Measurements from ENCODE around the gene UXS1. TPM values are rescaled to one million over a fixed set of nuclear protein-coding genes. Genes with fewer than 3 reads are reported as not detected.

Gene UXS1
- total and polyA plus RNA-seq, 7 donors: 8.4 to 59.8 (median 21.3) TPM

- peaks cover 0 to 40% (median 20%) of the 10 kb centered on the region in 4 donors for H3K4me1 ChIP-seq
- peaks cover 7 to 16% (median 10%) of the 10 kb centered on the region in 4 donors for H3K36me3 ChIP-seq
- H3K27me3 ChIP-seq: no peaks in the 10 kb centered on the region
- intact Hi-C loops (cut with DNase I): no loop called here
- no peak for TF ChIP-seq POLR2A (IDR thresholded peaks at IDR 0.05)
- no peak for TF ChIP-seq EP300 (IDR thresholded peaks at IDR 0.05)
- TF ChIP-seq CTCF (IDR thresholded peaks at IDR 0.05): peak in 2 of 4 experiments; percentile 23 to 27
- no peak for TF ChIP-seq POLR2AphosphoS5 (IDR thresholded peaks at IDR 0.05)
- WGBS, 2 donors: 79 to 81% methylated on average over 6 of the region's 6 CpGs
- no peaks in the 10 kb centered on the region for H3K9me3 ChIP-seq
- no peak overlapping the region for H3K27ac ChIP-seq
- no peak for DNase-seq
- no peak overlapping the region for H3K4me3 ChIP-seq
Observed at GRCh38 chr2:106108351-106108750, 85.8 kb downstream of the UXS1 start.

GRCh38 chr2:106107509-106108131 is 86.5 kb downstream of the UXS1 start:
- peaks cover 7 to 16% (median 10%) of the 10 kb centered on the region in 4 donors for H3K36me3 ChIP-seq
- TF ChIP-seq EP300 (IDR thresholded peaks at IDR 0.05) (no peak), POLR2AphosphoS5 (IDR thresholded peaks at IDR 0.05) (no peak), CTCF (IDR thresholded peaks at IDR 0.05) (no peak), POLR2A (IDR thresholded peaks at IDR 0.05) (no peak)
- WGBS, 2 donors: 79 to 84% methylated on average over 14 of the region's 14 CpGs
- no peaks in the 10 kb centered on the region for H3K27me3 ChIP-seq
- intact Hi-C loops (cut with DNase I): no loop called here
- no peak for DNase-seq
- no peaks in the 10 kb centered on the region for H3K9me3 ChIP-seq
- no peak overlapping the region for H3K27ac ChIP-seq
- peaks cover 0 to 40% (median 20%) of the 10 kb centered on the region in 4 donors for H3K4me1 ChIP-seq
- H3K4me3 ChIP-seq: no peak overlapping the region

- H3K27me3 ChIP-seq: no peaks in the 10 kb centered on the region
- no peak overlapping the region for H3K27ac ChIP-seq
- peaks cover 3 to 9% (median 7%) of the 10 kb centered on the region in 4 donors for H3K36me3 ChIP-seq
- no peak for DNase-seq
- no peak overlapping the region for H3K4me3 ChIP-seq
- peaks cover 0 to 40% (median 20%) of the 10 kb centered on the region in 4 donors for H3K4me1 ChIP-seq
- TF ChIP-seq EP300 (IDR thresholded peaks at IDR 0.05) (no peak), POLR2A (IDR thresholded peaks at IDR 0.05) (no peak), CTCF (IDR thresholded peaks at IDR 0.05) (no peak), POLR2AphosphoS5 (IDR thresholded peaks at IDR 0.05) (no peak)
- H3K9me3 ChIP-seq: no peaks in the 10 kb centered on the region
- 83 to 91% methylated on average over 12 of the region's 12 CpGs for WGBS, 2 donors
- intact Hi-C loops (cut with DNase I): no loop called here
Observed at GRCh38 chr2:106106622-106107508, 87.2 kb downstream of the UXS1 start.

GRCh38 chr2:106105151-106105922 is 88.8 kb downstream of the UXS1 start:
- peaks cover 0 to 8% (median 3%) of the 10 kb centered on the region in 4 donors for H3K36me3 ChIP-seq
- WGBS, 2 donors: 83 to 89% methylated on average over 16 of the region's 16 CpGs
- H3K27me3 ChIP-seq: no peaks in the 10 kb centered on the region
- DNase-seq: no peak
- no peak for TF ChIP-seq EP300 (IDR thresholded peaks at IDR 0.05)
- no peak for TF ChIP-seq POLR2A (IDR thresholded peaks at IDR 0.05)
- TF ChIP-seq CTCF (IDR thresholded peaks at IDR 0.05): no peak
- TF ChIP-seq POLR2AphosphoS5 (IDR thresholded peaks at IDR 0.05): no peak
- no peak overlapping the region for H3K27ac ChIP-seq
- H3K4me1 ChIP-seq: peaks cover 0 to 33% (median 14%) of the 10 kb centered on the region in 4 donors
- intact Hi-C loops (cut with DNase I): no loop called here
- H3K4me3 ChIP-seq: no peak overlapping the region
- H3K9me3 ChIP-seq: no peaks in the 10 kb centered on the region

Data from sigmoid colon (tissue), 7 donors.